ENCODE measurements around the gene MBNL2.

MBNL2 gene

GRCh38 chr13:97306106-97306505, 84.0 kb downstream of the MBNL2 start:
- DNase-seq: no peak

- DNase-seq: no peak
Observed at GRCh38 chr13:97306645-97307044, 84.5 kb downstream of the MBNL2 start.

GRCh38 chr13:97307118-97307881, 85.2 kb downstream of the MBNL2 start:
- no peak for DNase-seq

GRCh38 chr13:97307882-97308624, 85.9 kb downstream of the MBNL2 start:
- DNase-seq: no peak

GRCh38 chr13:97308735-97309429, 86.7 kb downstream of the MBNL2 start:
- DNase-seq: no peak

- no peak for DNase-seq
Observed at GRCh38 chr13:97310809-97311436, 88.8 kb downstream of the MBNL2 start.

- no peak for DNase-seq
Observed at GRCh38 chr13:97311956-97312355, 89.8 kb downstream of the MBNL2 start.

GRCh38 chr13:97313551-97314260, 91.6 kb downstream of the MBNL2 start:
- no peak for DNase-seq

GRCh38 chr13:97316390-97316789, 94.3 kb downstream of the MBNL2 start:
- no peak for DNase-seq

- DNase-seq: no peak
Observed at GRCh38 chr13:97317933-97318332, 95.8 kb downstream of the MBNL2 start.

- no peak for DNase-seq
Observed at GRCh38 chr13:97318532-97318931, 96.4 kb downstream of the MBNL2 start.

GRCh38 chr13:97319113-97319720, 97.1 kb downstream of the MBNL2 start:
- no peak for DNase-seq

- DNase-seq: no peak
Observed at GRCh38 chr13:97321101-97321500, 99.0 kb downstream of the MBNL2 start.

- DNase-seq: no peak
Observed at GRCh38 chr13:97321616-97322321, 99.6 kb downstream of the MBNL2 start.

GRCh38 chr13:97322740-97323342, 100.7 kb downstream of the MBNL2 start:
- DNase-seq: no peak

- DNase-seq: no peak
Observed at GRCh38 chr13:97324115-97324514, 102.0 kb downstream of the MBNL2 start.

GRCh38 chr13:97325738-97326137, 103.6 kb downstream of the MBNL2 start:
- DNase-seq: no peak

- DNase-seq: no peak
Observed at GRCh38 chr13:97327086-97327485, 105.0 kb downstream of the MBNL2 start.

- DNase-seq: no peak
Observed at GRCh38 chr13:97327506-97328221, 105.5 kb downstream of the MBNL2 start.

- no peak for DNase-seq
Observed at GRCh38 chr13:97328222-97328790, 106.2 kb downstream of the MBNL2 start.
